SHP77 treated with DMSO at 0.1 percent for 48 hours (cell line): ENCODE data around the gene RCAN2.

Experiments
- DNase-seq: peaks from one replicate; lab custom pipeline; 2025; lab: John Stamatoyannopoulos, UW

The RCAN2 gene

GRCh38 chr6:46491628-46492547, 639 bp upstream of the RCAN2 start:
- DNase-seq: no peak

DNA sequence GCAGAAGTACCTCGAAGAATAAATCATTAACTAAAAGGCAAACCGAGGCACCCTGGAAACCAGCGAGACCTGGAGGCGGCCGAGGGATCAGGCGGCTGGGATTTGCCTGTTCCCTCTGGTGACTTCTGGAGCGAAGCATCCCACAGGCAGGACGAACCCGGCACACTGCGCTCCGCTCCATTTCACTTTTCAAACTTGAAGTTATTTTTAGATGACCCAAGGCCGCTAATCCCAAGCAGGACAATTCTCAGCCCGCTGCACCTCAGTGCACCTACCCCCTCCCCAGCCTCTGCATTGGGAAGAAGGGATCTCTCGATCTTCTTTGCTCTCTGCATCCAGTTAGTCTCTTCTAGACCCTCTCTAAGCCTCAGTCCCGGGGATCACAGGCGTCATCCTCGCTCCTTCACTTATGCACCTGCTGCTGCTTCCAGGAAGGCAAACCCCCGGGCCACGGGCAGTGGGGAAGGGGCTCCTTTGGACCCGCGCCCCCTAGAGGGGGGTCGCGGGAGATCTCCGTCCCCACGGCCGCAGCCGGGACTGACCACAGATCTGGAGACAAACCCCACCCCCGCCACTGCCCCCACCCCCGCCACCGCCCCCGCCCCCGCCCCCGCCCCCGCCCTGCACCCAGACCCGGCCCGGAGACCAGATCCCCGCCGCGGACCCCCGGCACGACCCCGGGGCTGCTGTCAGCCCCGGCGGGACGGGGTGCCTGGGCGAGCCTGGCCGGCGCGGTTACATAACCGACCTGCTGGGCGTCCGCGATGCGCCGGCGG, 636 bp downstream of the RCAN2 start:
- DNase-seq: no peak

GRCh38 chr6:46486181-46486580, 5.1 kb downstream of the RCAN2 start:
- DNase-seq: no peak

DNA sequence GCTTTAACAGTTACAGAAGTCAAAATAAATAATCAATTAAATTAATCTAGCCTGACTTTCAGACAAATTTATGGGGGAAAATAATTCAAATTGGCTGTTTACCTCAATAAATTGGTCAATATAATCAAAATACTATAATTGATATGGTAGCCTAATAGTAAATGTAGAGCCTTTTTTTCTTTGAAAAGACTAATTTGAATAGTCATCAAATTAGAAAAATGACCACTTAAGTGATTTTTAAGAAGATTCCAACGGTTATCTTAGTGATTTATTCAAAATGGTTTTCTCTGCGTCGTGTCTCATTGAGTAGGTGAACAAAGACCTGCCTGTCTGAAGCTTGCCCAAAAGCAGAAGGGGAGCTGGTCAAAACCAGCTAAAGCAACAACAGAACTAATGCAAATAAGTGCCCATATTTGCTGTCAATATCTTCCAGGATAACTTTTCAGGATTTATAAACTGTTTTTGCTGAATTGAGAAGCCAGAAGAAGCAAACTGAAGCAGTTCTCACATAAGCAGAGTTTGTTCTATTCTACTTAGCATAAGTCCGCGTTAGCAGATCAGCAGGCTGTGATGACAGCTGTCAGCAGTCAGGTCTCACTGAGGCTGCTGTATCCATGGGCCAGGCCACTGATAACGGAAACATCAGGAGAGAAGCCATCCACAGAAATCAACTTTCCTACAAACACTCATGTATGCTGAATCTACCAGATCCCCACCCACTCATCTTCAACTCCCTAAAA, 7.0 kb downstream of the RCAN2 start:
- no peak for DNase-seq

DNA sequence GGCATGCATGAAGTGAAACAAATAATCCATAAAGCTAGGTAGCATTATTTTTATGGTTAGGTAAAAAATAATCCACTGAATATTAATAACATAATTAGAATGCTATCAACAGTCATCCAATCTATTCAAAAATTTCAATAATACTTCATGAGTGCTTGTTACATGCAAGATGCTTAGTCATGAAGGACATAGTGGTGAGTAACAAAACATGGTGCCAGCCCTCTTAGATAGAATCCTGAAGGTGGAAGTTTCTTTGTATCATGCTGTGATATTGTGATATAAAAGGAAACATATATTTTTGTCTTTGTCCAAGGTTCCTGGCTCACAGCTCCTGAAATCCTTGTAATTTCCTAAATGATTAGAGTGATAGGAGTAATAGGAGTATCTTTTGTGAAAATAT, 14.9 kb downstream of the RCAN2 start:
- no peak for DNase-seq

- no peak for DNase-seq
These were observed 17.4 kb downstream of the RCAN2 start for GRCh38 chr6:46473881-46474280.

GRCh38 chr6:46472243-46472642, 19.0 kb downstream of the RCAN2 start:
- DNase-seq: no peak

DNA sequence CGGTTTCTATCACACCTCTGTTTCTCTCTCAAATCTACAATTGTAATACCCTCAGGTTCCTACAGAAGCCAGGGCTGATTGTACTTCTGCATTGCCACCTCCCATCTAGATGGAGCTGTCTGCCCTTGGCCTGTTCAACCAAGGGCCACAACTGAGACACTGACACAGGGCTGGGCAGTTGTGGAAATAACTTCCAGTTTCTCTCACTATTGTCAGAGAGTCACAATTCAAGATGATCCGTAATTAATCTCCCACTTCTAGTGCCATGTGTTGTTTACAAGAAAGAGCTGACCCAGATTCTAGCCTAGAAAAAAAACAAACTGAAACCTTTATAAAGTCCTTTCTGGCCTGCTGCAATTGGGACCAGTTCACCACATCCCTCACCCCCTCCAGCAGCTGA, 22.2 kb downstream of the RCAN2 start:
- no peak for DNase-seq

GRCh38 chr6:46468403-46469010, 22.7 kb downstream of the RCAN2 start:
- no peak for DNase-seq

- DNase-seq: no peak
These were observed 24.7 kb downstream of the RCAN2 start for GRCh38 chr6:46466570-46466969.

DNA sequence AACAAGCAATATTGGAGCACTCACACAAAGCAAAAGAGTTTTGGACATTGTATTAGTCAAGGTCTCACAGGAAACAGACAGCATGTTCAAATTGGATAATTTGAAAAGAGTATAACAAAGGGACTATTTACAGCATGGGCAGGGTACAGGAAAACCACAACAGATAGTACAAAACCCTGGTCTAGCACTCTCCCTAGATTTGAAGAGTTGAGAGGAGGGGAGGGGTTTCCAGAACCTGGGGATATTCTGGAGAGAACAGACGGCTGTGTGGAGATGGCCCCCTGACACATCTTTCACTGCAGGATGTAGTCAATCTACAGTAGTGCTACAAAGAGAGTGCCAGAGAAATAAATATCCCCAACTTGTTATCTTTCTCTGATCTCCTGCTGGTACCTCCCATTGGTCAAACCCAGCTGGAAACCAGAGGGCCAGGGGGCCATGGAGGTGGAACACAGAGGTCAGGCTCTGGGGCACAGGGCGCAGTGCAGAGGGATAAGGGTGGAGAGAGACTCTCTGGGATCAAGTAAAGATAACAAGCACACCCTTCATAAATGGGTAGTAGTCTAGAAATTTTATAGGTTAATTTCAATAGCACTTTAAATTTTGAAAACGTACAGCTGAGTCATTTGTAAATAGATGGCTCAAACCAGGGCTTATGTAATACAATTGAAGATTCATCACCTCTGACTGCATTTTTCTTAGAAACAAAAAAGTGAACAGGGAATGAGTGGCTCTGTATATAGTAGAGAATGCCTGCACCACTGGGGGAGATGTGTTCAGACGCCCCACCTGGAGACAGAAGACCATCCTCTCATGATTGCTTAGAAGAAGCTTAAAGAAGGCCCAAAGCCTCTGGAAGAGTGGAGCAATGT, 25.7 kb downstream of the RCAN2 start:
- DNase-seq: no peak

DNA sequence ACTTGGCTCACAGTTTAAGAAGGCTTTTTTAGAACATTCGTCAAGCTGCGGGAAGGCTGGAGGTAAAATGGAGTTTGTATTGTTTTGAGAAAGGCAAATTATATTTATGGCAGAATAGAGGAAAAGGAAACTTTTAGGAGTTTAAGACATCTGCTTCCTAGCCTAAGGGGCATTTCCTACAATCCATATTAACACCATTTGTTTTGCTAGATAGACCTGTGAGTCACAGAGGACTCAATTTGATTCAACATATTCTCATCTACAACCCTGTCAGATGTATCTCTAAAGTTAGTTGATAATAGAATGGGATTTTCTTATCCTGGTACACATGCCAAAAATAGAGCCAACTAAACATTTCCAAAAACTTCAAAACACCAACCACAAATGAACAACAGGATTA, 35.0 kb downstream of the RCAN2 start:
- DNase-seq: no peak

GRCh38 chr6:46454691-46455090, 36.6 kb downstream of the RCAN2 start:
- DNase-seq: no peak

DNA sequence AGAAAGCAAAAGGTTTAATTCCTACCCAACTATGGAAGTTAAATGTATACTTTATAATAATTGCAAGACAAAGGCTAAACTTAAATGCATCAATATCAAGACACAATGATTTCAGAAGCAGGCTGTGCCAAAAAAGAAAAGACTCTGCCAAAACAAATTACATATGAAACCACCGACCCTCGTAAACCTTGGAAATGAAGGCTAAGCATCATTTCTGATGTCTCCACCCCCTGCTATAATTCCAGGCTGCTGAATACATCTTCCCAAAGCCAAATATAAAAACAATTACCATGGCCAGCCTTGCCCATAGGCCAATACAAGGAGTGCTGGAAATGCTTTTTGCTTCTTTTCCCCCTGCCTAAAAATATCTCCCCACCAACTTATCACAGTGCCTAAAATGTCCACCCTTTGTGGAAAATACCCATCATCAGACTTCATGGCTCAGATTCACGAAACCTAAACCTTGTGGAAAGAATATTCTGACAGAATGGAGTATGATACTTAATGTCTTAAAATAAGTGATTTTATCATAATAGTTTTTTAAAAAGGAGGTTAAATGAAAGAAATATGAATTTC, 37.4 kb downstream of the RCAN2 start:
- DNase-seq: no peak

DNA sequence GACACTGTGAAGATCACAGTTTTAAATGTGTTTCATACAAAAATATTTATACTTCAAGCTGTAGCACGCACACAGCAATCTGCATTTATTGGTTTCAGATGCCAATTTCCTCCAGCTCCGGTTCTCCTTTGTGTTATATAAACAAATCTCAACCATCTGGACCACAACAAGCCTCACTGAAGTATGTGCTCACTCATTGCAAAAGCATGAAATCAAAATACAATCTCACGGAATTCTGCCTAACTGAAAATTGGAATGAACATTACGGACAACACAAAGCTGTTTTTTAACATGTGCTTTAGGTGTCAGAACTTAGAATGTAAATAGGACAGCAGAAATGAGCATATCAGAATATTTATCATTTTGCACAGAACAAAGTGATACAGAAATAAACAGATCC, 38.0 kb downstream of the RCAN2 start:
- no peak for DNase-seq

- no peak for DNase-seq
These were observed 38.8 kb downstream of the RCAN2 start for GRCh38 chr6:46452312-46452917.

DNA sequence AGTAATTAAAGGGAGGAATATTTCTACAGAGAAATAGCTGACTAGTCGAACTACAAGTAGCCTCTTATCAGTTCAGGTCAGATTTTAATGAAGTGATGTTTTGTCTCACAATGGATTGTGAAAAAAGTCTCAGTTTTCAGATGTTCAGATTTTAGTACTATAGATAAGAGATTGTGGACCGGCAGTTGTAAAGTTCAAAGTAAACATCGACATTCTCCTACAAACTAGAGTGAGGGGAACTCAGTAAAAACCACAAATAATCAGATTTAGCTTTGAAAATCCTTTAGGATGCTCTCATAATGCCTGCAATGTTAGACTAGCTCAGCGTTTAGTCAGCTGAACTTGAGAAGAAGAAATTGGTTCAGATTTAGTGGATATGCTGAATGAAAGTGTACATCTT, 39.9 kb downstream of the RCAN2 start:
- no peak for DNase-seq

DNA sequence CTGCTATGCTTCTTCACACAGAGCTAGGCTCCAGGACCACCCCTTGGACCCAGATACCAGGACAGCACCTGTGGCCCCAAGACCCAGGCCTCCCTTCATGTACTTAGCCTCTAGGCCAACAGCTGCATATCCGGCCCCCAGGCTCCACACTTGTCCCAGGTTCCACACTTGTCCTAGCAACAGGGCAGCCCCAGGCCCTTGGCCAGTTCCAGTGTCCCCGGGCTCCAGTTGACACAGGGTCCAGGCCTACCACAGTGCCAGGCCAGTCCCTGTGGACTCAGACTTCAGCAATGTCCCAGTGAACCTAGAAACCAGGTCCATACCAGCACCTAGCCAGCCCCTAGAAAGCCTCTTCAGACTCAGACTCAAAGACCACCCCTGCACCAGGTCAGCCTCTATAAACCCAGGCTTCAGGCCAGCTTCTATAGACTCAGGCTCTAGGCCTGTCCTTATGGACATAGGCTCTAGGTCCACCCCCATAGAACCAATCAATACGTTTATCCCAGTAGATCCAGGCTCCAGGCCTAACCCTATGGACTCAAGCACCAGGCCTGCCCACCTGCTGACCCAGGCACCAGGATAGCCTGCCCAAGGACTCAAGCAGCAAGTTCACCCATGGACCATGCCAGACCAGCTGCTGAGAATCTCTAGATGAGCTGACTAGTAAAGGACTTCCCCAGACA, 46.3 kb downstream of the RCAN2 start:
- DNase-seq: no peak

DNA sequence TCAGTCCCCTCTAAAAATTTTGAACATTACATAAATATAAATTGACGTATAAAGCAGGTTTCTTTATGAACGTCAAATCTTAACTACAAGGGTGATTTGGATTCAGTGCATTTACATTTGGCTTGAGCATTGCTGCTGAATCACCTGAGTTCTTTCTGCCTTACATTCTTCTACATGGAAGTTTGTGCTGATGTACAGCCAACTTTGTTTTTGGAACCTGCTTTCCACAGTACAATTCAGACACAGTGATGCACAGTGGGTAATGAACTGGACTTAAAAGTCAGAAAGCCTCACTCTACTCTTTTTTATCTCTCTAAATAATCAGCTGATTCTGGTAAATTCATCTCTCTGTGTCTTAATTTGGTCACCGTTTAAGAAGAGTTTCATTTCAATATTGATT, 47.6 kb downstream of the RCAN2 start:
- DNase-seq: no peak

GRCh38 chr6:46440641-46441040, 50.6 kb downstream of the RCAN2 start:
- DNase-seq: no peak
